ENCODE data around the gene SEM1. TPM values are rescaled to one million over a fixed set of nuclear protein-coding genes. Genes with fewer than 3 reads are reported as not detected.

The SEM1 gene
- total and polyA plus RNA-seq, 9 donors: 20.5 to 308 (median 45.9) TPM

GRCh38 chr7:96710544-96710943, 898 bp upstream of the SEM1 start:
- no peak overlapping the region for H3K4me3 ChIP-seq
- H3K27ac ChIP-seq: no peak overlapping the region
- DNase-seq: no peak
- H3K27me3 ChIP-seq: no peaks in the 10 kb centered on the region
- peaks cover 7% of the 10 kb centered on the region for H3K4me1 ChIP-seq (ENCODE audit: insufficient read depth)
- no peaks in the 10 kb centered on the region for H3K36me3 ChIP-seq
- TF ChIP-seq CTCF (IDR thresholded peaks at IDR 0.05) (no peak), POLR2A (IDR thresholded peaks at IDR 0.05) (no peak), EP300 (IDR thresholded peaks at IDR 0.05) (no peak)
- intact Hi-C loops (cut with DNase I): no loop called here
- 93 to 99% (median 96%) methylated on average over 2 of the region's 2 CpGs for WGBS, 3 donors
- H3K9me3 ChIP-seq: no peaks in the 10 kb centered on the region

DNA sequence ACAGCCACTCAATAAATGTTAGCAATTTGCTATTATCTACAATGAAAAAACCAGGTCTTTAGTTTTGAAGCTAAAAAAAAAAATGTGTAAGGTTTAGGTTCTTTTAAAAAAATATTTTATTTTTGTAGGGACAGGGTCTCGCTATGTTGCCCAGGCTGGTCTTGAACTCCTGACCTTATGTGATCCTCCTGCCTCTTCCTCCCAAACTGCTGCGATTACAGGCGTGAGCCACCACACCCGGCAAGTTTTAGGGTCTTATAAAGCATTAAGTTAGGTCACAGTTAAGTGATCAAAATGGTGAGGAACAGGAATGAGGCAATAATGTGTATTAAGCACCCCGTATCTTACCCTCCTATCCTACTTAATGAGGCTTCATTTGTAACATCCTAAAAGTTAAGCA, 774 bp downstream of the SEM1 start:
- H3K4me3 ChIP-seq: peak overlapping the region; percentile 98
- WGBS, 3 donors: 20 to 44% (median 39%) methylated on average over 5 of the region's 5 CpGs
- no peaks in the 10 kb centered on the region for H3K36me3 ChIP-seq
- no peaks in the 10 kb centered on the region for H3K9me3 ChIP-seq
- peak overlapping the region in 1 of 2 donors; percentile 51 for H3K27ac ChIP-seq
- peaks cover 7% of the 10 kb centered on the region for H3K4me1 ChIP-seq (ENCODE audit: insufficient read depth)
- no peaks in the 10 kb centered on the region for H3K27me3 ChIP-seq
- intact Hi-C loops (cut with DNase I): loop anchor here in 1 of 4 donors (10.0 kb wide), 1 partner anchor 296 kb away; the partner anchor contains the start of gene DLX6
- DNase-seq: no peak
- TF ChIP-seq CTCF (IDR thresholded peaks at IDR 0.05): no peak
- TF ChIP-seq EP300 (IDR thresholded peaks at IDR 0.05): no peak
- TF ChIP-seq POLR2A (IDR thresholded peaks at IDR 0.05): no peak

DNA sequence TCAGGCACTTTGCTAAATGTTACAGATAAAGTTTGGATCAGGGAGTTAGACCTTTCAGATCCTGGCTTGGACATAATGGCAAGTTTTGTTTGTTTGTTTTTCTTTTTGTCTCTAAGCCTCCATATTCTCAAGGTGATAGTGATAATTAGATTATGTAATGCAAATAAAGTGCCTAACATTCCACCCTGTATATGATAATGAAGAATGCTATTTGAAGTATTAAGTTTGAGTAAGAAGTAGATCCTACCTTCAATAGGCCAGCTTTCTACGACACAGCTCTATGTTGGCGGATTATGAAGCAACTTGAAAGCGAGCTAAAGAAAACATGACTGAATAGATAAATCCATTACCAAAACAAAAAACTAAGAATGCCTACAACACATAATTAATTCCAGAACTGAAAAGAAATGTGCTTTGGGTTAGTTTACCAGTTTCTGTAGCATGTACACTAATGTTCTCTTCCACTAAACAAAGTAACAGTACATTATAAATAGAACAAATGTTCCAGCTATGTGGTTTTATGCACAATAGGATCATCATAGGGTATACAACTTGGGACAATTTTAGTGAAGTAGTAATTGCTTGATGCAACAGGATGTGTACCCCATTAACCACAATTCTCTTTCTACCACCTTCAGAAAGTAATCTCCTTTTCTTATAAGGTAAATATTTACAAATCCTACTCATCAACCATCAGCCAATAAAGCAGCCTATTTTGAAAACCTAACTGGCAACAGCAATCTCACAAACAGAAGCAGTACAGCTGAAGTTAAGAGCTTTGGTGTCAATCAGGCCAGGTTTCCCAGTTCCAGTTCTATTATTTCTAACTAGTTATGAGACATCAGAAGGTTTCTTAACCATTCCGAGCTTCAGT, 1.5 kb downstream of the SEM1 start:
- no peaks in the 10 kb centered on the region for H3K36me3 ChIP-seq
- DNase-seq: no peak
- peak overlapping the region; percentile 98 for H3K4me3 ChIP-seq
- peaks cover 10% of the 10 kb centered on the region for H3K4me1 ChIP-seq (ENCODE audit: insufficient read depth)
- intact Hi-C loops (cut with DNase I): loop anchor here in 1 of 4 donors (10.0 kb wide), 1 partner anchor 297 kb away; the partner anchor contains the start of gene DLX6
- 65 to 85% (median 74%) methylated on average over 4 of the region's 4 CpGs for WGBS, 3 donors
- H3K27me3 ChIP-seq: no peaks in the 10 kb centered on the region
- no peaks in the 10 kb centered on the region for H3K9me3 ChIP-seq
- H3K27ac ChIP-seq: no peak overlapping the region
- TF ChIP-seq CTCF (IDR thresholded peaks at IDR 0.05) (no peak), EP300 (IDR thresholded peaks at IDR 0.05) (no peak)

DNA sequence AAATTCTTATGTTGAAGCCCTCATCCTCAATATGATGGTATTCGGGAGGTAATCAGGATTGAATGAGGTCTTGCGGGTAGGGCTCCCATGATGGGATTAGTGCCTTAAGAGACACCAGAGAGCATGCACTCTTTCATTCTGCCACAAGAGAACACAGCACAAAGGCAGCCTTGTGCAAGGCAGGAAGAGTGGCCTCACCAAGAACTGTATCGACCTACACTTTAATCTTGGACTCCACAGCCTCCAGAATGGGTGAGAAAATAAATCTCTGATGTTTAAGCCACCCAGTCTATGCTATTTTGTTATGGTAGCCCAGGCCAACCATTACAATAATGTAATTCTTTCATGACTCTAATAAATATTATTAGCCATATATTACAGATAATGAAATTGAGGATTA, 8.4 kb downstream of the SEM1 start:
- H3K4me1 ChIP-seq (ENCODE audit: insufficient read depth): peaks cover 3% of the 10 kb centered on the region
- DNase-seq: no peak
- H3K27ac ChIP-seq: no peak overlapping the region
- no peaks in the 10 kb centered on the region for H3K9me3 ChIP-seq
- no peaks in the 10 kb centered on the region for H3K27me3 ChIP-seq
- intact Hi-C loops (cut with DNase I): loop anchor here in 1 of 4 donors (10.0 kb wide), 1 partner anchor 304 kb away; the partner anchor contains the start of gene DLX6
- TF ChIP-seq POLR2A (IDR thresholded peaks at IDR 0.05) (no peak), EP300 (IDR thresholded peaks at IDR 0.05) (no peak), CTCF (IDR thresholded peaks at IDR 0.05) (no peak)
- H3K36me3 ChIP-seq: no peaks in the 10 kb centered on the region
- WGBS, 3 donors: 92 to 96% (median 94%) methylated on average over 3 of the region's 3 CpGs
- H3K4me3 ChIP-seq: no peak overlapping the region

Measured in ovary (tissue), 9 donors.